HEK293 (cell line): ENCODE results near the gene KCND2.

Experiments
- BCL11B ChIP-seq: fragments of 450-650 bp; formaldehyde crosslinking; IDR thresholded peaks from 2 replicates; pipeline ENCODE4 v1.5.1; 2016; ENCODE audit warnings: low read depth, missing biosample characterization, missing genetic modification characterization
- EGR2 ChIP-seq: fragments of 450-650 bp; formaldehyde crosslinking; IDR thresholded peaks from 2 replicates; pipeline ENCODE4 v1.5.1; 2016; ENCODE audit warnings: low read depth, missing biosample characterization, missing genetic modification characterization
- MYNN ChIP-seq: fragments of 450-650 bp; formaldehyde crosslinking; IDR thresholded peaks from 2 replicates; pipeline ENCODE4 v1.5.1; 2016; ENCODE audit warnings: missing biosample characterization, missing genetic modification characterization, borderline replicate concordance
- RBAK ChIP-seq: fragments of 450-650 bp; formaldehyde crosslinking; IDR thresholded peaks from 2 replicates; pipeline ENCODE4 v1.5.1; 2016; ENCODE audit warnings: missing biosample characterization, missing genetic modification characterization
- ZNF155 ChIP-seq: fragments of 450-650 bp; formaldehyde crosslinking; IDR thresholded peaks from 2 replicates; pipeline ENCODE4 v1.5.1; 2016; ENCODE audit warnings: missing biosample characterization, missing genetic modification characterization
- ZNF175 ChIP-seq: fragments of 450-650 bp; formaldehyde crosslinking; IDR thresholded peaks from 2 replicates; pipeline ENCODE4 v1.5.1; 2016; ENCODE audit warnings: missing biosample characterization, missing genetic modification characterization
- ZNF549 ChIP-seq: fragments of 450-650 bp; IDR thresholded peaks from 2 replicates; pipeline ENCODE4 v1.5.1; 2018; ENCODE audit warnings: missing biosample characterization, missing genetic modification characterization, mild to moderate bottlenecking, inconsistent platforms, moderate library complexity
- ZNF621 ChIP-seq: fragments of 450-650 bp; formaldehyde crosslinking; IDR thresholded peaks from 2 replicates; pipeline ENCODE4 v1.5.1; 2017; ENCODE audit warnings: missing biosample characterization, missing genetic modification characterization
- ZNF670 ChIP-seq: fragments of 450-650 bp; formaldehyde crosslinking; IDR thresholded peaks from 2 replicates; pipeline ENCODE4 v1.5.1; 2016; ENCODE audit warnings: missing biosample characterization, missing genetic modification characterization, low read depth
- ZNF707 ChIP-seq: fragments of 450-650 bp; formaldehyde crosslinking; IDR thresholded peaks from 2 replicates; pipeline ENCODE4 v1.5.1; 2016; ENCODE audit warnings: missing biosample characterization, missing genetic modification characterization
- ZSCAN23 ChIP-seq: fragments of 450-650 bp; formaldehyde crosslinking; IDR thresholded peaks from 2 replicates; pipeline ENCODE4 v1.5.1; 2016; ENCODE audit warnings: missing biosample characterization, missing genetic modification characterization
- TF ChIP-seq, protein P1 (sequence below): fragments of 450-650 bp; formaldehyde crosslinking; IDR thresholded peaks from 2 replicates; pipeline ENCODE4 v1.5.1; 2016; ENCODE audit warnings: missing biosample characterization, missing genetic modification characterization
- TF ChIP-seq, protein P2 (sequence below): fragments of 450-650 bp; formaldehyde crosslinking; conservative IDR thresholded peaks from 2 replicates; pipeline ENCODE4 v1.5.1; 2016; ENCODE audit warnings: low read depth, missing biosample characterization, missing genetic modification characterization
- TF ChIP-seq, protein P3 (sequence below): fragments of 450-650 bp; formaldehyde crosslinking; IDR thresholded peaks from 2 replicates; pipeline ENCODE4 v1.5.1; 2017; ENCODE audit warnings: missing biosample characterization, missing genetic modification characterization

DNA sequence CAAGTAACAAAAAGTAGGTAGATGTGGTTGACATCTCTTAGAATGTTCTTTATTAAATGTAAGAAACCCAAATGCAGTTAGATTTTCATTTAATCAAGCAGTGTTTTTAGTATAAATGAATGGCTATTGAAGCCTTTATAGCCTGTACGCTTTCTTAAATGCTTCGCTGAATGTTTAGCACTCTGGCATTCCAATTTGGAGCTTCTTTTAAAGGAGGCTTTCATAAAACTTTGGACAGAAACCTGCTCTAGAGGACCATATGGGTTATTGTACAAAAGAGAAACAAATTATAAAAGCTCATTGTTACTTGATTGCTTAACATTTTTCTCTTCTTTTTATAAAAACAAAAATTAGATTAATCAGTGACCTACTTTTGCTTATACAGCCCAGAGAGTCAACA, 59.5 kb downstream of the KCND2 start:
- no peak for TF ChIP-seq BCL11B (tag by site-specific recombination)
- no peak for TF ChIP-seq ZNF707 (tag by site-specific recombination)
- TF ChIP-seq ZNF621 (tag by site-specific recombination) = no peak
- TF ChIP-seq RBAK = no peak
- no peak for TF ChIP-seq ZSCAN23 (tag by site-specific recombination)
- TF ChIP-seq, protein P1, sequence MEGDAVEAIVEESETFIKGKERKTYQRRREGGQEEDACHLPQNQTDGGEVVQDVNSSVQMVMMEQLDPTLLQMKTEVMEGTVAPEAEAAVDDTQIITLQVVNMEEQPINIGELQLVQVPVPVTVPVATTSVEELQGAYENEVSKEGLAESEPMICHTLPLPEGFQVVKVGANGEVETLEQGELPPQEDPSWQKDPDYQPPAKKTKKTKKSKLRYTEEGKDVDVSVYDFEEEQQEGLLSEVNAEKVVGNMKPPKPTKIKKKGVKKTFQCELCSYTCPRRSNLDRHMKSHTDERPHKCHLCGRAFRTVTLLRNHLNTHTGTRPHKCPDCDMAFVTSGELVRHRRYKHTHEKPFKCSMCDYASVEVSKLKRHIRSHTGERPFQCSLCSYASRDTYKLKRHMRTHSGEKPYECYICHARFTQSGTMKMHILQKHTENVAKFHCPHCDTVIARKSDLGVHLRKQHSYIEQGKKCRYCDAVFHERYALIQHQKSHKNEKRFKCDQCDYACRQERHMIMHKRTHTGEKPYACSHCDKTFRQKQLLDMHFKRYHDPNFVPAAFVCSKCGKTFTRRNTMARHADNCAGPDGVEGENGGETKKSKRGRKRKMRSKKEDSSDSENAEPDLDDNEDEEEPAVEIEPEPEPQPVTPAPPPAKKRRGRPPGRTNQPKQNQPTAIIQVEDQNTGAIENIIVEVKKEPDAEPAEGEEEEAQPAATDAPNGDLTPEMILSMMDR (tag by site-specific recombination) = no peak
- TF ChIP-seq ZNF155 = no peak
- TF ChIP-seq, protein P2, sequence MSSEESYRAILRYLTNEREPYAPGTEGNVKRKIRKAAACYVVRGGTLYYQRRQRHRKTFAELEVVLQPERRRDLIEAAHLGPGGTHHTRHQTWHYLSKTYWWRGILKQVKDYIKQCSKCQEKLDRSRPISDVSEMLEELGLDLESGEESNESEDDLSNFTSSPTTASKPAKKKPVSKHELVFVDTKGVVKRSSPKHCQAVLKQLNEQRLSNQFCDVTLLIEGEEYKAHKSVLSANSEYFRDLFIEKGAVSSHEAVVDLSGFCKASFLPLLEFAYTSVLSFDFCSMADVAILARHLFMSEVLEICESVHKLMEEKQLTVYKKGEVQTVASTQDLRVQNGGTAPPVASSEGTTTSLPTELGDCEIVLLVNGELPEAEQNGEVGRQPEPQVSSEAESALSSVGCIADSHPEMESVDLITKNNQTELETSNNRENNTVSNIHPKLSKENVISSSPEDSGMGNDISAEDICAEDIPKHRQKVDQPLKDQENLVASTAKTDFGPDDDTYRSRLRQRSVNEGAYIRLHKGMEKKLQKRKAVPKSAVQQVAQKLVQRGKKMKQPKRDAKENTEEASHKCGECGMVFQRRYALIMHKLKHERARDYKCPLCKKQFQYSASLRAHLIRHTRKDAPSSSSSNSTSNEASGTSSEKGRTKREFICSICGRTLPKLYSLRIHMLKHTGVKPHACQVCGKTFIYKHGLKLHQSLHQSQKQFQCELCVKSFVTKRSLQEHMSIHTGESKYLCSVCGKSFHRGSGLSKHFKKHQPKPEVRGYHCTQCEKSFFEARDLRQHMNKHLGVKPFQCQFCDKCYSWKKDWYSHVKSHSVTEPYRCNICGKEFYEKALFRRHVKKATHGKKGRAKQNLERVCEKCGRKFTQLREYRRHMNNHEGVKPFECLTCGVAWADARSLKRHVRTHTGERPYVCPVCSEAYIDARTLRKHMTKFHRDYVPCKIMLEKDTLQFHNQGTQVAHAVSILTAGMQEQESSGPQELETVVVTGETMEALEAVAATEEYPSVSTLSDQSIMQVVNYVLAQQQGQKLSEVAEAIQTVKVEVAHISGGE (tag by site-specific recombination) = no peak
- TF ChIP-seq ZNF175 (tag by site-specific recombination) = no peak
- TF ChIP-seq ZNF670 (tag by site-specific recombination) = no peak
- TF ChIP-seq, protein P3, sequence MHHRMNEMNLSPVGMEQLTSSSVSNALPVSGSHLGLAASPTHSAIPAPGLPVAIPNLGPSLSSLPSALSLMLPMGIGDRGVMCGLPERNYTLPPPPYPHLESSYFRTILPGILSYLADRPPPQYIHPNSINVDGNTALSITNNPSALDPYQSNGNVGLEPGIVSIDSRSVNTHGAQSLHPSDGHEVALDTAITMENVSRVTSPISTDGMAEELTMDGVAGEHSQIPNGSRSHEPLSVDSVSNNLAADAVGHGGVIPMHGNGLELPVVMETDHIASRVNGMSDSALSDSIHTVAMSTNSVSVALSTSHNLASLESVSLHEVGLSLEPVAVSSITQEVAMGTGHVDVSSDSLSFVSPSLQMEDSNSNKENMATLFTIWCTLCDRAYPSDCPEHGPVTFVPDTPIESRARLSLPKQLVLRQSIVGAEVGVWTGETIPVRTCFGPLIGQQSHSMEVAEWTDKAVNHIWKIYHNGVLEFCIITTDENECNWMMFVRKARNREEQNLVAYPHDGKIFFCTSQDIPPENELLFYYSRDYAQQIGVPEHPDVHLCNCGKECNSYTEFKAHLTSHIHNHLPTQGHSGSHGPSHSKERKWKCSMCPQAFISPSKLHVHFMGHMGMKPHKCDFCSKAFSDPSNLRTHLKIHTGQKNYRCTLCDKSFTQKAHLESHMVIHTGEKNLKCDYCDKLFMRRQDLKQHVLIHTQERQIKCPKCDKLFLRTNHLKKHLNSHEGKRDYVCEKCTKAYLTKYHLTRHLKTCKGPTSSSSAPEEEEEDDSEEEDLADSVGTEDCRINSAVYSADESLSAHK (tag by site-specific recombination) = no peak
- TF ChIP-seq MYNN (tag by site-specific recombination) = no peak
- no peak for TF ChIP-seq ZNF549 (tag by site-specific recombination)
- no peak for TF ChIP-seq EGR2 (tag by site-specific recombination)
